Ascending aorta (tissue), 2 donors: ENCODE data around the gene ADCY1. TPM values are rescaled to one million over a fixed set of nuclear protein-coding genes. Genes with fewer than 3 reads are reported as not detected.

ENCODE experiments used
- DNase-seq, 2 donors: peaks; one replicate each; pipeline ENCODE4 v3.0.0-alpha.2; 2019; ENCODE audit warnings: low spot score in 2 of 2
- H3K27ac ChIP-seq, 2 donors: fragments of 200-600 bp; sonication (generic); one replicate each; pipeline ENCODE4 v1.5.1; 2016 to 2017; ENCODE audit warnings: mild to moderate bottlenecking in 1 of 2
- H3K27me3 ChIP-seq: fragments of 200-600 bp; sonication (generic); one replicate; pipeline ENCODE4 v1.5.1; 2017
- H3K36me3 ChIP-seq, 2 donors: fragments of 200-600 bp; sonication (generic); one replicate each; pipeline ENCODE4 v1.5.1; 2016
- H3K4me1 ChIP-seq, 2 donors: fragments of 200-600 bp; sonication (generic); one replicate each; pipeline ENCODE4 v1.5.1; 2016 to 2017; ENCODE audit warnings: mild to moderate bottlenecking in 1 of 2
- H3K4me3 ChIP-seq, 2 donors: fragments of 200-600 bp; sonication (generic); one replicate each; pipeline ENCODE4 v1.5.1; 2016 to 2017; ENCODE audit warnings: mild to moderate bottlenecking in 1 of 2
- H3K9me3 ChIP-seq, 2 donors: fragments of 200-600 bp; sonication (generic); one replicate each; pipeline ENCODE4 v1.5.1; 2016
- intact Hi-C: fragments of 100-400 bp; cut with DNase I; formaldehyde crosslinking; loops from one replicate; pipeline ENCODE4 v1.15.1; 2023
- total RNA-seq: library from RNA; depleted of rRNA; stranded (reverse); fragments of >200 nt; gene quantifications from one replicate; pipeline ENCODE4 v1.1.0, GENCODE V29; 2016
- TF ChIP-seq, protein P1 (sequence below), 3 experiments: fragments of 200-600 bp in 2 of 3; fragments of 450-650 bp in 1 of 3; sonication (generic) in 2 of 3; IDR thresholded peaks; one replicate each; pipeline ENCODE4 v1.5.1; 2016 to 2019; ENCODE audit warnings: antibody characterized with exemption in 3 of 3, mild to moderate bottlenecking in 1 of 3, moderate library complexity in 1 of 3

The ADCY1 gene
- total RNA-seq, 1 donor from 2014 or later, result 3.6 TPM

DNA sequence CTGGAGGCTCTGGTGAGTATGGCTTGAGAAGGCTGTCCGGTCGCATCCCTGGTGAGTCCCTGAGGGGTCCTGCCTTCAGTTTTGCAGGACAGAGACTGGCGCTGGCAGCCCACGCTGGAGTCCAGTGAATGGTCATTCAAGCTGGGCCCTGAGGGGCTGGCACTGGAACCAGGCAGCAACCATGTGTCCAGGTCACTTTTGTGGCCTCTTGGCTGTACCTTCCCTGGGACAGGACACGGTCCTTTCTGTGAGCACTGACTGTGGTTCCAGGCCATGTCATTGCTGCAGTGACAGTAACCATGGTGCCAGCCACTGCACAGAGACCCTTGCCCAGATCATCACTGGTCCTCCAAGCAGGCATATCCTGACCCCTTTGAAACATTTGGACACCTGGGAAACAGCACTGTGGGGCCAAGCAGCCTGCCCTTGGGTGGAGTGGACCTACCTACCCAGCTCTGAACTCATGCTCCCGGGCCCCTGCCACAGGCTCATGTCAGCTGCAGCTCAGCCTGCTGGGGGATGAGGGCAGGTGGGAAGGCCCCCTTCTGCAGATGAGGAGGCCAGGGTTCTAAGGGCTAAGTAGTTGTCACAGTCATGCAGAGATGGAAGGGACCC is 72.1 kb downstream of the ADCY1 start:
- Histone ChIP-seq H3K9me3 (no peaks in the 10 kb centered on the region), H3K4me3 (no peak overlapping the region), H3K36me3 (no peaks in the 10 kb centered on the region), H3K27me3 (no peaks in the 10 kb centered on the region), H3K27ac (no peak overlapping the region), H3K4me1 (no peaks in the 10 kb centered on the region)
- TF ChIP-seq, protein P1, sequence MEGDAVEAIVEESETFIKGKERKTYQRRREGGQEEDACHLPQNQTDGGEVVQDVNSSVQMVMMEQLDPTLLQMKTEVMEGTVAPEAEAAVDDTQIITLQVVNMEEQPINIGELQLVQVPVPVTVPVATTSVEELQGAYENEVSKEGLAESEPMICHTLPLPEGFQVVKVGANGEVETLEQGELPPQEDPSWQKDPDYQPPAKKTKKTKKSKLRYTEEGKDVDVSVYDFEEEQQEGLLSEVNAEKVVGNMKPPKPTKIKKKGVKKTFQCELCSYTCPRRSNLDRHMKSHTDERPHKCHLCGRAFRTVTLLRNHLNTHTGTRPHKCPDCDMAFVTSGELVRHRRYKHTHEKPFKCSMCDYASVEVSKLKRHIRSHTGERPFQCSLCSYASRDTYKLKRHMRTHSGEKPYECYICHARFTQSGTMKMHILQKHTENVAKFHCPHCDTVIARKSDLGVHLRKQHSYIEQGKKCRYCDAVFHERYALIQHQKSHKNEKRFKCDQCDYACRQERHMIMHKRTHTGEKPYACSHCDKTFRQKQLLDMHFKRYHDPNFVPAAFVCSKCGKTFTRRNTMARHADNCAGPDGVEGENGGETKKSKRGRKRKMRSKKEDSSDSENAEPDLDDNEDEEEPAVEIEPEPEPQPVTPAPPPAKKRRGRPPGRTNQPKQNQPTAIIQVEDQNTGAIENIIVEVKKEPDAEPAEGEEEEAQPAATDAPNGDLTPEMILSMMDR (IDR thresholded peaks at IDR 0.05), result no peak
- no peak for DNase-seq
- intact Hi-C loops, result no loop called here

DNA sequence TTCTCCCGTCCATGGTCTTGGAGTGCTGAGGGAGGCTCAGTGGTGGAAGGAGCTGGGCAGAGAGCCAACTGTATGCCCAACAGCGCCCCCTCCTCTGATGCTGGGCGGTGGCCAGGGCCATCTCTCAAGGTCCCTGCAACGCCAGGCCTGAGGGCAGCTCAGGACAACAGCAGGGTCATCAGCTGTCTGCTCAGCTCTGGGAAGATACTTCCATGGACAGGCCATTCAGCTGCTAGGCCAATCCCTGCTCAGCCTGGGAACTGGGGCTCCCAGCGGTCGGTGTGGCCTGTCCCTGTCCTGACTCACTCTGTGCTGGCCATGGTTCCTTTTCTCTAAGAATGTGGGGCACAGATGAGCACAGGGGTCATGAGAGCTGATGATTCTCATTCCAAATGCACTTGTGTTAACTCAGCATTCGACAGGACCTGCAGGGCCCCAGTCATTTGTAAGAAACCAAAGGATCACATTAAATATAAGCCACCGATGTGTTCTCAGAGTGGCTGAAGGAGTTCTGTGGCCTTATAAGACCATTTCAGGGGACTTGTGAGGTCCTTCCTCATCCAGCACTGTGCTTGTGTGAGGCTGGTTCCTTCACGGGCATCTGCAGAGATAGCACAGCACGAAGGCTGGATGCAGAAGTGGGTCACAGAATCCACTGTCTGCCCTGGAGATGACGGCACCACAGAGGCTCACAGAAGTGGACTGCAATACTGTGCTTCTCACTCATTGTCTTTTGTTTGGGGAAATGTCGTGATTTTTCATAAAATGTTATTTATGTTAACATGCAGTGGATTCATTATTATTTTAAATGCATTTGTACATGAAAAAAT is 73.0 kb downstream of the ADCY1 start:
- peak in 1 of 2 donors; percentile 47 for DNase-seq
- no peak overlapping the region for H3K4me3 ChIP-seq
- TF ChIP-seq, protein P1 (IDR thresholded peaks at IDR 0.05), result no peak
- H3K4me1 ChIP-seq, result no peaks in the 10 kb centered on the region
- H3K9me3 ChIP-seq, result no peaks in the 10 kb centered on the region
- no peak overlapping the region for H3K27ac ChIP-seq
- intact Hi-C loops, result no loop called here
- no peaks in the 10 kb centered on the region for H3K36me3 ChIP-seq
- H3K27me3 ChIP-seq, result no peaks in the 10 kb centered on the region

DNA sequence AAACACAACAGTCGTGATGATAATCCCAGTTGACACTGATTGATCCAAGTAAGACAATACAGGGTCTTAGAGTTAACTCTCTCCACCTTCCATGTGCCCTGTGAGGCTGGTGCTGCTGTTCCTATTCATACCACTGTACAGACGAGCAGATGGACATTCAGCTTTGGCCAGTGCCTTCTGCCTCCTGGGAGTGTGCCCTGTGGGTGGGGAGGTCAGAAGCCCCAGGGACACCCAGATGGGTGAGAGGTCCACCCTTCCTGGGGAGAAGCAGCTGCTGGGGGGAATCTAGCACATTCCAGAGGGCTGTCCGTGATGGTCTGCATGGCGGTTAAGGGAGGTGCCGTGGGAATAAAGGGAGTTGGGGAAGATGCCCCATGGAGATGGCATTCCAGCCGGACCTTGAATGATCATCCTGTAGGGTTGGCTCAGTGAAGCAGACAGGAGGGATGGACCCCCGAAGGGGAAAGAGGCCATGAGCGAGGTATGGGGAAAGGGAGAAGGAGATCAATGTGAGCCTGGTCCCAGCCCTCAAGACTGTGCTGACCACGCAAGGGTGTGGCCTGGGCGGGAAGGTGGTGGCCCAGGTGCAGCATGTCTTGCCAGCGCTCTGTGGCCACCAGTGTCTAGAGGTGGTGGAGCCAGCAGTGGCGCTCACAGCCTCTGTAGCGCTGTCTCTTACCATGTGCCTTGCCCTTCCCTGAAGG is 74.0 kb downstream of the ADCY1 start:
- H3K27me3 ChIP-seq, result no peaks in the 10 kb centered on the region
- peak in 1 of 2 donors; percentile 60 for DNase-seq
- intact Hi-C loops, result no loop called here

DNA sequence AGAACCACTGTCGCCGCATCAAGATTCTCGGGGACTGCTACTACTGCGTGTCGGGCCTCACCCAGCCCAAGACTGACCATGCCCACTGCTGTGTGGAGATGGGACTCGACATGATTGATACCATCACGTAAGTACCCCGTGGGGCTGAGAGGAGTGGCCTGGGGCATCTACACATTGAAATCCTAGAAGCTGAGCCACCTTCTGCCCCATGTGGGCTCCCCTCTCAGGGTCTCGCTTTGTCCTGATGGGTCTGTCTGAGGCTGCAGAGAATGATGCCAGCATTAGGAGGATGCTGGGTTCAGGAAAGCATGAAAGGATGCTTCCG is 74.5 kb downstream of the ADCY1 start:
- Histone ChIP-seq H3K27me3 (no peaks in the 10 kb centered on the region), H3K27ac (no peak overlapping the region), H3K36me3 (no peaks in the 10 kb centered on the region), H3K4me1 (no peaks in the 10 kb centered on the region), H3K9me3 (no peaks in the 10 kb centered on the region), H3K4me3 (no peak overlapping the region)
- DNase-seq, result no peak
- TF ChIP-seq, protein P1 (IDR thresholded peaks at IDR 0.05), result no peak
- intact Hi-C loops, result no loop called here

More for the DNA sequence above, 74.0 kb downstream of the ADCY1 start:
- Histone ChIP-seq H3K4me3 (no peak overlapping the region), H3K4me1 (no peaks in the 10 kb centered on the region), H3K36me3 (no peaks in the 10 kb centered on the region), H3K9me3 (no peaks in the 10 kb centered on the region), H3K27ac (no peak overlapping the region)
- TF ChIP-seq, protein P1 (IDR thresholded peaks at IDR 0.05), result no peak

DNA sequence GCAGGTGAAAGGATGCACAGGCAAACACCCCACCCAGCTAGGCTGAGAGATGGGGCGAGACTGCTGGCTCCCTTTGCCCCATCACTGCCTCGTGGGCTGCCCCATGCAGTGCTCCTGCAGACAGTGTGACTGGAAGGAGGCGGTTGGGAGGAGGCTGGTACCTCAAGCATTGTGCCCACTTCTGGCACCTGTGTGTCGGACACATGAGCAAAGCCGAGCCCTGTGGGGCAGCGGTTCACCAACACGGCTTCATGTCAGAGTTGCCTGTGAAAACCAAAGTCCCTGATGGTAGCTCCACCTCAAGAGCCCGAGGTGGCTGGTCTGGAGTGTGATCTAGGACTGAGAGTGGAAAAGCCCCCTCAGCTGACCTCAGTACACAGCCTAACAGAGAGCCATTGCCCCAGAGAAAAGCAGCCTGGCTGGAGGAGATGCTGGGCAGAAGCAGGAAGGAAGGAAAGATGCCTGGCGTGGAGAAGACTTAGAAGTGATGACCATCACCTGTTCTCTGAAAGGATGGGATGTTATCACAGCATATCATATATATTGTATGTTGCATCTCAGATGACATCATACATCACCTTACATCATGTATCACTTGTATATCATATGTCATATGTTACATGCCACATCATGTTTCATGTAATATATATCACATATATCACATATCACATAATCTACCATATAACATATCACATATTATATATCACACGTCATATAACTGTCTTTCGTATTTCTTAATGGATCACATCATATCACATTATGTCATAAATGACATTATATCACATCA is 75.6 kb downstream of the ADCY1 start:
- H3K36me3 ChIP-seq, result no peaks in the 10 kb centered on the region
- H3K27ac ChIP-seq, result no peak overlapping the region
- H3K27me3 ChIP-seq, result no peaks in the 10 kb centered on the region
- intact Hi-C loops, result no loop called here
- H3K4me1 ChIP-seq, result no peaks in the 10 kb centered on the region
- H3K4me3 ChIP-seq, result no peak overlapping the region
- H3K9me3 ChIP-seq, result no peaks in the 10 kb centered on the region
- no peak for DNase-seq
- TF ChIP-seq, protein P1 (IDR thresholded peaks at IDR 0.05), result no peak
